Kidney (tissue), 22 donors: ENCODE results near the gene FRYL. TPM values are rescaled to one million over a fixed set of nuclear protein-coding genes. Genes with fewer than 3 reads are reported as not detected.
"Not testable (repeated sequence)": the region's sequence is repeated elsewhere in the genome, so short reads cannot be mapped to it uniquely, and the experiment has no call there.

Source experiments
- DNase-seq, 5 donors: peaks; one replicate each; pipeline ENCODE4 v3.0.0-alpha.2; 2013 to 2020
- FAIRE-seq: peaks from 2 replicates; lab custom pipeline; 2012; peaks lifted over from hg19 to GRCh38; lab: Jason Lieb, UNC
- H3K27ac ChIP-seq, 2 donors: one replicate each; pipeline ENCODE4 v1.7.0; 2013; ENCODE audit warnings: low read depth in 2 of 2, low read length in 2 of 2, inconsistent platforms in 1 of 2
- H3K27me3 ChIP-seq: one replicate; pipeline ENCODE4 v1.7.1; 2013; ENCODE audit warnings: low read length, inconsistent platforms; ENCODE audit not compliant: control insufficient read depth, insufficient read depth
- H3K36me3 ChIP-seq, 3 donors: one replicate each; pipeline versions ENCODE4 v1.7.0 to v1.7.1; 2013; ENCODE audit warnings: low read length in 3 of 3, control low read depth in 1 of 3, inconsistent platforms in 1 of 3; ENCODE audit not compliant: insufficient read depth in 3 of 3, control insufficient read depth in 2 of 3
- H3K4me1 ChIP-seq, 3 donors: one replicate each; pipeline versions ENCODE4 v1.7.0 to v1.7.1; 2013; ENCODE audit warnings: low read length in 3 of 3, inconsistent platforms in 1 of 3, low read depth in 1 of 3; ENCODE audit not compliant: control insufficient read depth in 2 of 3, insufficient read depth in 2 of 3
- H3K4me3 ChIP-seq, 3 donors: one replicate each; pipeline versions ENCODE4 v1.7.0 to v1.8.1; 2013; ENCODE audit warnings: low read length in 3 of 3, control low read depth in 1 of 3, inconsistent platforms in 1 of 3
- H3K9ac ChIP-seq, 3 donors: one replicate each; pipeline versions ENCODE4 v1.7.0 to v1.7.1; 2013; ENCODE audit warnings: low read length in 3 of 3, control low read depth in 1 of 3, inconsistent platforms in 1 of 3
- H3K9me3 ChIP-seq, 3 donors: one replicate each; pipeline versions ENCODE4 v1.7.0 to v1.7.1; 2013; ENCODE audit warnings: low read length in 3 of 3, control low read depth in 1 of 3, inconsistent platforms in 1 of 3; ENCODE audit not compliant: control insufficient read depth in 2 of 3, insufficient read depth in 1 of 3
- CTCF ChIP-seq: IDR thresholded peaks from 3 replicates; pipeline ENCODE4 v1.5.1; 2012; ENCODE audit warnings: mild to moderate bottlenecking, moderate library complexity, borderline replicate concordance; ENCODE audit not compliant: insufficient read depth; ENCODE audit errors: extremely low read depth
- intact Hi-C: fragments of 100-400 bp; cut with DNase I; formaldehyde crosslinking; loops from one replicate; pipeline ENCODE4 v1.11.1; 2022
- long read RNA-seq, 10 donors: library from polyadenylated mRNA in 1 of 10; unstranded in 1 of 10; transcript quantifications; one replicate each; pipeline ENCODE4 v2.0.0 and lab custom pipeline, GENCODE V29; 2021 to 2026
- polyA plus RNA-seq: library from polyadenylated mRNA; stranded (reverse); fragments of 350-450 nt; fragmentation: Illumina TruSeq; extraction: RNeasy Lipid Tissue Mini Kit (QIAGEN cat#74804); gene quantifications from one replicate; pipeline ENCODE4 v1.2.3, GENCODE V29; 2014; ENCODE audit warnings: low read depth, low replicate concordance; ENCODE audit not compliant: insufficient read depth
- total RNA-seq: library from RNA; stranded (reverse); fragmentation: NEBNext Ultra II Directional; extraction: Animal tissue kit (Norgen Biotek cat#: 25700); gene quantifications from one replicate; pipeline ENCODE4 v1.2.1, GENCODE V29; 2021
- donor health status: control.
- donor health status: control.
- donor health status: control.
- donor health status: control.
- donor health status: control.
- donor health status: DM: yes; HTN: yes; CAD: no.
- donor health status: Normal renal cell carcinoma (clear cell type).

The FRYL gene
- 78.9 TPM for total RNA-seq
- 11.6 TPM for polyA plus RNA-seq
- long read RNA-seq, donor 1: 0 reads
- long read RNA-seq, donor 2, partial matches to known transcripts: 0 of 1 reads
- long read RNA-seq, donor 2, other reads (novel, unspliced or antisense): 0 of 1 reads
- long read RNA-seq, donor 3: 0 reads
- long read RNA-seq, donor 4, partial matches to known transcripts: 0 of 1 reads
- long read RNA-seq, donor 4, other reads (novel, unspliced or antisense): 0 of 1 reads
- long read RNA-seq, donor 5: 0 reads
- long read RNA-seq, donor 6, partial matches to known transcripts: 0 of 1 reads
- long read RNA-seq, donor 6, other reads (novel, unspliced or antisense): 0 of 1 reads
- long read RNA-seq, donor 7, partial matches to known transcripts: 3 of 11 reads
- long read RNA-seq, donor 7, other reads (novel, unspliced or antisense): 8 of 11 reads
- long read RNA-seq, donor 8, partial matches to known transcripts: 215 of 299 reads
- long read RNA-seq, donor 8, other reads (novel, unspliced or antisense): 83 of 299 reads
- long read RNA-seq, donor 9: 0 reads
- long read RNA-seq, donor 10, partial matches to known transcripts: 0 of 2 reads
- long read RNA-seq, donor 10, other reads (novel, unspliced or antisense): 0 of 2 reads

- H3K27ac ChIP-seq: peak within 1 kb of the TSS; percentile 85 to 86
- H3K27me3 ChIP-seq: no peaks in the 10 kb centered on the region
- no peak for TF ChIP-seq CTCF
- peaks cover 0 to 20% (median 0%) of the 10 kb centered on the region in 3 donors for H3K4me1 ChIP-seq
- FAIRE-seq: peak; percentile 97
- peak; percentile 100 for DNase-seq
- peak within 1 kb of the TSS; percentile 90 to 97 (median 92) for H3K4me3 ChIP-seq
- H3K9me3 ChIP-seq: no peaks in the 10 kb centered on the region
- H3K36me3 ChIP-seq: no peaks in the 10 kb centered on the region
- peak within 1 kb of the TSS; percentile 80 to 94 (median 90) for H3K9ac ChIP-seq
- intact Hi-C loops: no loop called here
These were observed at the start of gene FRYL for GRCh38 chr4:48779998-48780864. FRYL (minus strand) TSS chr4:48780279; CDS start chr4:48634410, 145,869 bp downstream.

GRCh38 chr4:48827622-48828021, 47.5 kb upstream of the FRYL start:
- Histone ChIP-seq H3K36me3 (no peaks in the 10 kb centered on the region), H3K27ac (no peak overlapping the region), H3K27me3 (no peaks in the 10 kb centered on the region), H3K9me3 (no peaks in the 10 kb centered on the region), H3K4me1 (no peaks in the 10 kb centered on the region), H3K9ac (no peak overlapping the region), H3K4me3 (no peak overlapping the region)
- TF ChIP-seq CTCF: no peak
- intact Hi-C loops: no loop called here
- DNase-seq: no peak
- no peak for FAIRE-seq

GRCh38 chr4:48821431-48821830, 41.4 kb upstream of the FRYL start:
- DNase-seq, H3K36me3 ChIP-seq, H3K27me3 ChIP-seq, H3K9ac ChIP-seq, H3K4me3 ChIP-seq, H3K9me3 ChIP-seq, H3K27ac ChIP-seq, FAIRE-seq, intact Hi-C loops, H3K4me1 ChIP-seq: not testable (repeated sequence)

GRCh38 chr4:48816971-48817370, 36.9 kb upstream of the FRYL start:
- H3K9me3 ChIP-seq: no peaks in the 10 kb centered on the region
- H3K27ac ChIP-seq: no peak overlapping the region
- intact Hi-C loops: no loop called here
- H3K4me1 ChIP-seq: no peaks in the 10 kb centered on the region
- TF ChIP-seq CTCF: no peak
- no peak overlapping the region for H3K4me3 ChIP-seq
- H3K27me3 ChIP-seq: no peaks in the 10 kb centered on the region
- DNase-seq (no peak), FAIRE-seq (no peak)
- no peaks in the 10 kb centered on the region for H3K36me3 ChIP-seq
- H3K9ac ChIP-seq: no peak overlapping the region

GRCh38 chr4:48816297-48816696, 36.2 kb upstream of the FRYL start:
- H3K27me3 ChIP-seq, intact Hi-C loops, DNase-seq, FAIRE-seq, H3K4me1 ChIP-seq, H3K9ac ChIP-seq, H3K9me3 ChIP-seq, H3K27ac ChIP-seq, H3K4me3 ChIP-seq, H3K36me3 ChIP-seq: not testable (repeated sequence)
